ENCODE data around the gene GP9. TPM values are rescaled to one million over a fixed set of nuclear protein-coding genes. Genes with fewer than 3 reads are reported as not detected.

GP9 gene
- total and polyA plus RNA-seq, 11 donors, result not detected

- Histone ChIP-seq H3K9me3 (peaks cover 0 to 4% (median 0%) of the 10 kb centered on the region in 12 donors), H3K4me3 (no peak overlapping the region), H3K27ac (no peak overlapping the region), H3K36me3 (no peaks in the 10 kb centered on the region), H3K27me3 (no peaks in the 10 kb centered on the region), H3K4me1 (peaks cover 0 to 9% (median 3%) of the 10 kb centered on the region in 12 donors)
- DNase-seq (no peak), ATAC-seq (no peak)
- WGBS, 4 donors, result 80 to 90% (median 84%) methylated on average over 8 of the region's 8 CpGs
- intact Hi-C loops (cut with DNase I), result no loop called here
- no peak for TF ChIP-seq CTCF (IDR thresholded peaks at IDR 0.05)
- no peak for TF ChIP-seq POLR2A (IDR thresholded peaks at IDR 0.05)
These were observed 9.7 kb downstream of the GP9 start for GRCh38 chr3:129070086-129070885.

- Histone ChIP-seq H3K27ac (no peak overlapping the region), H3K27me3 (no peaks in the 10 kb centered on the region), H3K9me3 (no peaks in the 10 kb centered on the region), H3K4me3 (no peak overlapping the region), H3K4me1 (no peaks in the 10 kb centered on the region), H3K36me3 (no peaks in the 10 kb centered on the region)
- 74 to 85% (median 81%) methylated on average over 7 of the region's 7 CpGs for WGBS, 4 donors
- DNase-seq, result no peak
- TF ChIP-seq POLR2A (IDR thresholded peaks at IDR 0.05) (no peak), CTCF (IDR thresholded peaks at IDR 0.05) (no peak)
- intact Hi-C loops (cut with DNase I), result no loop called here
- no peak for ATAC-seq
These were observed 16.6 kb downstream of the GP9 start for GRCh38 chr3:129077222-129077621.

DNA sequence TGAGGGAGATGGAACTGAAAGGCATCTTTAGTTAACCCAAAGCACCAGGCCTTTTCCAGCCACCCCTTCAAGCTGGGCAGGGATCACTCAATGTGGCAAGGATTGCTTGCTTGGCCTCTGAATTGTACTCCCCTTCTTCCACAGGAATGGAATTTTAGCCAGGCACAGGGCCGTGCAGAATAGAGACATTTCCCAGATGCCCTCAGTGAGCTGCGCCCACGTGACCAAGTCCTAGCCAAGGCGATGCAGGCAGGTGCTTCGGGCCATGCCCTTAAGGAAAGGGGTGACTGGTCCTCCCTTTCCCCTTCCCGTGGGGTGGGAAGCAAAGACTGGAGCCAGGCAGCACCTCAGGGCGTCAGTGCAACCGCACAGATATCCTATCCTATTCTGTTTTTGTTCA, 17.9 kb downstream of the GP9 start:
- Histone ChIP-seq H3K27ac (no peak overlapping the region), H3K27me3 (no peaks in the 10 kb centered on the region), H3K9me3 (no peaks in the 10 kb centered on the region), H3K4me3 (no peak overlapping the region), H3K4me1 (no peaks in the 10 kb centered on the region), H3K36me3 (no peaks in the 10 kb centered on the region)
- intact Hi-C loops (cut with DNase I), result no loop called here
- peak in 1 of 5 donors; percentile 45 for DNase-seq
- 64 to 73% (median 66%) methylated on average over 8 of the region's 8 CpGs for WGBS, 4 donors
- TF ChIP-seq POLR2A (IDR thresholded peaks at IDR 0.05) (no peak), CTCF (IDR thresholded peaks at IDR 0.05) (no peak)
- peak in 3 of 4 donors; percentile 61 to 75 (median 67) for ATAC-seq

DNA sequence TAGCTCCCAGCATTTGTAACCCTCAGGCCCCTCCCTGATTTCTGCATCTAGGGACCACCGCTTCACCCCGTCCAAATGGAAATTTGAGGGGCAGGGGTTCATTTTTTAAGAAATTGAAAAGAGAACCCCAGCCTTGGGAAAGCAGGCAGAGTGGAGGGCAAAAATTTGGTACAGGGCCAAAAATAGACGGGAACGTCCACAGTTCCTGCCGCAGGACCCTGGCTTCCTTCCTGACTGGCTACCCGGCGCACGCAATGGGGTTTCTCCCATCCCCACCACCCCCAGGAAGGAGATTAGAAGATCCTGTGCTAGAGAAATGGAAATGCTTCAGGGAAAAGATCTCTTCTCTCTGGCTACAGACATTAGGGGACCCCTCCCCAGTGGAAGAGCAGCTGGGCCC, 20.9 kb downstream of the GP9 start:
- Histone ChIP-seq H3K27ac (no peak overlapping the region), H3K9me3 (no peaks in the 10 kb centered on the region), H3K4me1 (peaks cover 0 to under 1% (median 0%) of the 10 kb centered on the region in 12 donors), H3K4me3 (no peak overlapping the region), H3K36me3 (no peaks in the 10 kb centered on the region), H3K27me3 (no peaks in the 10 kb centered on the region)
- TF ChIP-seq POLR2A (IDR thresholded peaks at IDR 0.05) (no peak), CTCF (IDR thresholded peaks at IDR 0.05) (no peak)
- WGBS, 4 donors, result 52 to 71% (median 63%) methylated on average over 8 of the region's 8 CpGs
- no peak for DNase-seq
- intact Hi-C loops (cut with DNase I), result loop anchor here in 4 of 10 donors (10.0 kb wide), 1 partner anchor 107 kb away; no protein-coding TSS in a partner anchor
- no peak for ATAC-seq

Data from heart left ventricle (tissue), 16 donors.